ENCODE results near the gene HOXA11. TPM values are rescaled to one million over a fixed set of nuclear protein-coding genes. Genes with fewer than 3 reads are reported as not detected.

HOXA11 gene
- total and polyA plus RNA-seq, 10 of the 15 experiments (the other 5 are each of a cell fraction or from before 2014, with no cell fraction given), result not detected

DNA sequence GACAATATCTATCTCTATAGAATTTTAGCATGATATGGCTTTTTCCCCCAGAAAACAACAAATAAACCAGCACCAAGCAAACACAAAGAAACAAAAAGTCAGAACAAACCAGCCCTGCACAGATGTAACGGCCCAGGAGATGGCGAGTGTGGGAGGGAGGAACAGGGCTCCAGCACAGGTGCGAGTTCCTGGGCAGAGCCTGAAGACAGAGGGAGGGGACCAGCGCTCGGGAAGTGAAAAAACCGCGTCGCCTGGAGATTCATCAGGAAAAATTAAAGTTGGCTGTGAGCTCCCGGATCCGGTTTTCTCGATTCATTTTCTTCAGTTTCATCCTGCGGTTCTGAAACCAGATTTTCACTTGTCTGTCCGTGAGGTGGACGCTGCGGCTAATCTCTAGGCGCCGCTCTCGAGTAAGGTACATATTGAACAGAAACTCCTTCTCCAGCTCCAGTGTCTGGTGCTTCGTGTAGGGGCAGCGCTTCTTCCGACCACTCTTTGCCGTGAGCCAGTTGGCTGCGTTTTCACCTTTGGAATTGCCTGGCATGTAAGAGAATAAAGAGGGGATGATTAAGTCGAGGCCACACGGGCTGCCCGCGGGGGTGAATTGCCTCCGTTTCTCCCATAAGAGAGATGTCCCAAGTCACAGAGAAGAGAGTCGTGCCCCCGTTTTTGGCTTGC lies 13.3 kb downstream of the HOXA11 start (continued):
- TF ChIP-seq, protein P1, sequence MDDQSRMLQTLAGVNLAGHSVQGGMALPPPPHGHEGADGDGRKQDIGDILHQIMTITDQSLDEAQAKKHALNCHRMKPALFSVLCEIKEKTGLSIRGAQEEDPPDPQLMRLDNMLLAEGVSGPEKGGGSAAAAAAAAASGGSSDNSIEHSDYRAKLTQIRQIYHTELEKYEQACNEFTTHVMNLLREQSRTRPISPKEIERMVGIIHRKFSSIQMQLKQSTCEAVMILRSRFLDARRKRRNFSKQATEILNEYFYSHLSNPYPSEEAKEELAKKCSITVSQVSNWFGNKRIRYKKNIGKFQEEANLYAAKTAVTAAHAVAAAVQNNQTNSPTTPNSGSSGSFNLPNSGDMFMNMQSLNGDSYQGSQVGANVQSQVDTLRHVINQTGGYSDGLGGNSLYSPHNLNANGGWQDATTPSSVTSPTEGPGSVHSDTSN (IDR thresholded peaks at IDR 0.05; ENCODE audit: insufficient replicate concordance, low read depth, low read length), result no peak
- TF ChIP-seq NFYA (IDR thresholded peaks at IDR 0.05; ENCODE audit: borderline replicate concordance, low read depth, low read length) (no peak), MEF2B (IDR thresholded peaks at IDR 0.05; ENCODE audit: partially characterized antibody, poor library complexity, severe bottlenecking) (no peak)

- FAIRE-seq, result no peak
- H3K4me2 ChIP-seq (ENCODE audit: control insufficient read depth, insufficient read depth), result no peak overlapping the region
- in situ Hi-C loops (cut with MboI), result loop anchor here (25.0 kb wide), 1 partner anchor 1084 kb away; no protein-coding TSS in a partner anchor
- no peak overlapping the region for H2AFZ ChIP-seq (ENCODE audit: control insufficient read depth, low read depth, low read length)
- H3K9ac ChIP-seq (ENCODE audit: control insufficient read depth, insufficient read depth, low read length), result no peak overlapping the region
- CTCF ChIA-PET, result no interaction called here
- no peaks in the 10 kb centered on the region; the same call in 2 of the 3 replicates for H3K9me3 ChIP-seq (replicated peaks; ENCODE audit: control insufficient read depth, insufficient read depth, low read length)
- peaks cover 28 to 38% of the 10 kb centered on the region in 2 experiments for H3K27me3 ChIP-seq (replicated peaks in 1 of 2; ENCODE audit: control insufficient read depth in 2 of 2, insufficient read depth in 2 of 2, low read length in 1 of 2)
- SMC1A ChIA-PET (ENCODE audit: uncharacterized antibody, unreplicated experiment), result no interaction called here
- no TSS peak for BruUV-seq (replicated peaks)
- 46% methylated on average over 8 of the region's 8 CpGs for WGBS (ENCODE audit: insufficient coverage, insufficient replicate concordance, low lambda C conversion rate, missing lambda C conversion rate)
- intact Hi-C loops (cut with micrococcal nuclease; ENCODE audit: unreplicated experiment), result no loop called here
- no peaks in the 10 kb centered on the region for H3K79me2 ChIP-seq (ENCODE audit: control insufficient read depth, insufficient read depth, low read length)
- RAD21 ChIA-PET (ENCODE audit: unreplicated experiment), result no interaction called here
- no peaks in the 10 kb centered on the region for H4K20me1 ChIP-seq (ENCODE audit: control insufficient read depth, insufficient read depth)
- no peak overlapping the region for H3K4me3 ChIP-seq
- TF ChIP-seq TCF7 (IDR thresholded peaks at IDR 0.05; ENCODE audit: borderline replicate concordance) (no peak), RUNX3 (IDR thresholded peaks at IDR 0.05; ENCODE audit: low read length) (no peak), NRF1 (conservative IDR thresholded peaks at IDR 0.05; ENCODE audit: low read depth, low read length) (no peak), CBFB (IDR thresholded peaks at IDR 0.05; ENCODE audit: low read depth) (no peak), PKNOX1 (IDR thresholded peaks at IDR 0.05) (no peak), MYC (IDR thresholded peaks at IDR 0.05; ENCODE audit: insufficient read depth, insufficient read length, insufficient replicate concordance, low read length, severe bottlenecking) (no peak), HDGF (IDR thresholded peaks at IDR 0.05) (no peak), GABPA (IDR thresholded peaks at IDR 0.05; ENCODE audit: low read depth) (no peak), MEF2A (IDR thresholded peaks at IDR 0.05; ENCODE audit: insufficient read depth, low read depth, low read length) (no peak), STAT1 (conservative IDR thresholded peaks at IDR 0.05) (no peak), HDAC6 (IDR thresholded peaks at IDR 0.05; ENCODE audit: unreplicated experiment) (no peak), TBL1XR1 (IDR thresholded peaks at IDR 0.05; ENCODE audit: low read depth, low read length) (no peak), RFX5 (IDR thresholded peaks at IDR 0.05; ENCODE audit: low read depth, low read length) (no peak), YBX1 (IDR thresholded peaks at IDR 0.05) (no peak)
- TF ChIP-seq, protein P2, sequence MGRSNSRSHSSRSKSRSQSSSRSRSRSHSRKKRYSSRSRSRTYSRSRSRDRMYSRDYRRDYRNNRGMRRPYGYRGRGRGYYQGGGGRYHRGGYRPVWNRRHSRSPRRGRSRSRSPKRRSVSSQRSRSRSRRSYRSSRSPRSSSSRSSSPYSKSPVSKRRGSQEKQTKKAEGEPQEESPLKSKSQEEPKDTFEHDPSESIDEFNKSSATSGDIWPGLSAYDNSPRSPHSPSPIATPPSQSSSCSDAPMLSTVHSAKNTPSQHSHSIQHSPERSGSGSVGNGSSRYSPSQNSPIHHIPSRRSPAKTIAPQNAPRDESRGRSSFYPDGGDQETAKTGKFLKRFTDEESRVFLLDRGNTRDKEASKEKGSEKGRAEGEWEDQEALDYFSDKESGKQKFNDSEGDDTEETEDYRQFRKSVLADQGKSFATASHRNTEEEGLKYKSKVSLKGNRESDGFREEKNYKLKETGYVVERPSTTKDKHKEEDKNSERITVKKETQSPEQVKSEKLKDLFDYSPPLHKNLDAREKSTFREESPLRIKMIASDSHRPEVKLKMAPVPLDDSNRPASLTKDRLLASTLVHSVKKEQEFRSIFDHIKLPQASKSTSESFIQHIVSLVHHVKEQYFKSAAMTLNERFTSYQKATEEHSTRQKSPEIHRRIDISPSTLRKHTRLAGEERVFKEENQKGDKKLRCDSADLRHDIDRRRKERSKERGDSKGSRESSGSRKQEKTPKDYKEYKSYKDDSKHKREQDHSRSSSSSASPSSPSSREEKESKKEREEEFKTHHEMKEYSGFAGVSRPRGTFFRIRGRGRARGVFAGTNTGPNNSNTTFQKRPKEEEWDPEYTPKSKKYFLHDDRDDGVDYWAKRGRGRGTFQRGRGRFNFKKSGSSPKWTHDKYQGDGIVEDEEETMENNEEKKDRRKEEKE (IDR thresholded peaks at IDR 0.05), result no peak
- no peaks in the 10 kb centered on the region for H3K4me1 ChIP-seq (ENCODE audit: control insufficient read depth, insufficient read depth, low read length)
- DNase-seq (ENCODE audit: low read depth, low spot score), result no peak
- H3K27ac ChIP-seq (ENCODE audit: control insufficient read depth, insufficient read depth), result no peak overlapping the region
- ATAC-seq, result no peak; the same call in 1 of the 3 replicates
- POLR2A ChIA-PET, result no interaction called here
- no peaks in the 10 kb centered on the region; a peak in 1 of 4 replicates for H3K36me3 ChIP-seq (ENCODE audit: control insufficient read depth in 2 of 2, insufficient read depth in 2 of 2, low read length in 1 of 2)
Observed at GRCh38 chr7:27171325-27171636, 13.8 kb downstream of the HOXA11 start.
